NT2/D1 (cell line): ENCODE results near the gene PSMB5.

ENCODE experiments used
- DNase-seq: peaks from one replicate; pipeline ENCODE4 v3.0.0-alpha.2; 2011; ENCODE audit warnings: low read depth, low spot score
- H3K27me3 ChIP-seq: 2 replicates; pipeline ENCODE4 v1.6.0; 2011; ENCODE audit warnings: mild to moderate bottlenecking; ENCODE audit not compliant: insufficient read length, insufficient read depth
- H3K36me3 ChIP-seq: 2 replicates; pipeline ENCODE4 v1.6.1; 2011; ENCODE audit warnings: mild to moderate bottlenecking, low read length, mixed read lengths; ENCODE audit not compliant: insufficient read depth, insufficient read length
- H3K4me1 ChIP-seq: 2 replicates; pipeline ENCODE4 v1.5.1; 2011; ENCODE audit not compliant: insufficient read depth, insufficient read length
- H3K4me3 ChIP-seq: 2 replicates; pipeline ENCODE4 v1.5.1; 2011; ENCODE audit warnings: low read depth; ENCODE audit not compliant: insufficient read length
- H3K9ac ChIP-seq: 2 replicates; pipeline ENCODE4 v1.6.0; 2011; ENCODE audit warnings: low read depth; ENCODE audit not compliant: insufficient read length
- H3K9me3 ChIP-seq: 2 replicates; pipeline ENCODE4 v1.5.1; 2011; ENCODE audit warnings: mild to moderate bottlenecking, low read length; ENCODE audit not compliant: insufficient read depth
- SUZ12 ChIP-seq: IDR thresholded peaks from 2 replicates; pipeline ENCODE4 v1.6.1; 2011; ENCODE audit not compliant: insufficient read length, insufficient read depth; ENCODE audit errors: extremely low read depth
- YY1 ChIP-seq: IDR thresholded peaks from 2 replicates; pipeline ENCODE4 v1.6.1; 2011; ENCODE audit not compliant: insufficient read length, insufficient read depth
- ZNF274 ChIP-seq: IDR thresholded peaks from 2 replicates; pipeline ENCODE4 v1.6.1; 2011; ENCODE audit warnings: mild to moderate bottlenecking, low read depth, low read length

Gene PSMB5

DNA sequence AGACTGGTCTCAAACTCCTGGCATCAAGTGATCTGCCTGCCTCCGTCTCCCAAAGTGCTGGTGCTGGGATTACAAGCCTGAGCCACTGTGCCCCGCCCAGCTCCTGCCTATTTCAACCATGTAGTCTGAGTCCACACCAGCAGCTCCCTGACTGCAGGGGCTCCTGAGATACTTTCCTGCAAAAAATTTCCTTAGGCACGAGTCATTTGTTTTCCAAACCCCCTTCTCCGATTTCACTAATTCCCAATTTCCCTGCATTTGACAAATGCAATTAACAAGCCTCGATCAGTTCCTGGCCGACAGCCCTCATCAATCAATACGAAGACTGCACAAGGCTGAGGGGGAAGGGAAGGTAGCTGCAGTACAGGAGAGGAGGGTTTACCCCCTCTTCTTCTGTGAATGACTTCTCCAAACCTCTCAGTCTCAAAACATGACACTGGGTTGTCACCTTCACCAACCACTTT, 10.1 kb downstream of the PSMB5 start:
- H3K4me1 ChIP-seq, result peaks cover 11% of the 10 kb centered on the region
- H3K4me3 ChIP-seq, result no peak overlapping the region
- TF ChIP-seq ZNF274, result no peak
- TF ChIP-seq SUZ12, result no peak
- TF ChIP-seq YY1, result no peak
- no peaks in the 10 kb centered on the region for H3K27me3 ChIP-seq
- H3K9me3 ChIP-seq, result no peaks in the 10 kb centered on the region
- H3K36me3 ChIP-seq, result peaks cover 76% of the 10 kb centered on the region
- no peak overlapping the region for H3K9ac ChIP-seq
- DNase-seq, result no peak

DNA sequence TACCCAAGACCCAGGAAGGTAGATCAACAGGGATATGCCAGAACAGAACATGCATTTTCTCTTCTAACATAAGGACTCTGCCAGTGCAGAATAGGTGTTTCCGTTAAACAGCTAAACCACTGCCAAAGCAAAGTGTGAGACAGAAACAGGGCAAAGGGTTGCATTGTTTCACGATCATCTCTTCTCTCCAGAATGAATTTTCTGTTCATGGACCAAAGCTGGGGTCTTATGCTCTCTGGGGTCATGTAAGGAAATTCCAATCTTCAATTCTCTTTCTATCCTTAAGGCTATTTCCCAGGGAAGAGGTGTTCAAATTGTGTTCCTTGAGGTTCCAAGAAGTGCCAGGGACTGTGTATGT, 10.9 kb downstream of the PSMB5 start:
- H3K27me3 ChIP-seq, result no peaks in the 10 kb centered on the region
- no peak for DNase-seq
- no peaks in the 10 kb centered on the region for H3K9me3 ChIP-seq
- no peak overlapping the region for H3K9ac ChIP-seq
- TF ChIP-seq ZNF274 (no peak), SUZ12 (no peak), YY1 (no peak)
- H3K36me3 ChIP-seq, result peaks cover 67% of the 10 kb centered on the region
- no peak overlapping the region for H3K4me3 ChIP-seq
- peaks cover 11% of the 10 kb centered on the region for H3K4me1 ChIP-seq

DNA sequence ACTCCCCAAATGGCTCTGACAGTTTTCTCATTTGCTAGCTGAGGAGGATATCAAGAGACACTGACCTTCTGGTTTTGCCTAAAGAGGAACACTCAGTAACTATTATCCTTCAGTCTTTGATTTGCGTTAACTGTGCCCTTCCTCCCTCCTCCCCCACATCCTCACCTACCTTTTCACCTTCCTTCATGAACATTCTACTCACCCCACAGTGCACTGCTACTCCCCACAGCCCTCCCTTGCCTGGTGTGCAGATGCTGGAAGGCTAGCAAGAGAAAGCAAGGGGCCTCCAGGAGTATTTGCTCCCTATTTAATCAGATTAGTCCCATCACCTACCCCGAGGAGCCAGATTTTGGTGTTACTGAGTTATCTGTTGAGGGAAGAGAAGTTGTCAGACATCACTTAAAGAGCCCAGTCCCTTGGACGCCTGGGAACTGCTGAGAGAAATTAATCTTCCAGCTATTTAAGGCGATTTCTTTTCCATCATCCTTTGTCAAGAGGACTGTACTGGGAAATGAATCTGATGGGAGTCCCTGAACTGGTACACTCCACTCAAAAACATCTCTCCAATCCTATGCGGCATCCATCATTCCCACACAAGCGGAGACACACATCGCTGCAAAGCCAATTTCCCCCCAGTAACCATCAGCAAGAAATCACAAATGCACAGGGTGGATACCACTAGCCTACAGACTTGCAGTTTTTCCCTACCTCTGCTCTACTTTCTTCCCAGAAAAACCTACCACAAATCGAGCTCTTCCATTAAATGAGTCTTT, 11.5 kb downstream of the PSMB5 start:
- H3K9me3 ChIP-seq, result no peaks in the 10 kb centered on the region
- peaks cover 62% of the 10 kb centered on the region for H3K36me3 ChIP-seq
- H3K4me3 ChIP-seq, result no peak overlapping the region
- no peak overlapping the region for H3K9ac ChIP-seq
- TF ChIP-seq SUZ12 (no peak), ZNF274 (no peak), YY1 (no peak)
- DNase-seq, result no peak
- H3K27me3 ChIP-seq, result no peaks in the 10 kb centered on the region
- peaks cover 11% of the 10 kb centered on the region for H3K4me1 ChIP-seq

DNA sequence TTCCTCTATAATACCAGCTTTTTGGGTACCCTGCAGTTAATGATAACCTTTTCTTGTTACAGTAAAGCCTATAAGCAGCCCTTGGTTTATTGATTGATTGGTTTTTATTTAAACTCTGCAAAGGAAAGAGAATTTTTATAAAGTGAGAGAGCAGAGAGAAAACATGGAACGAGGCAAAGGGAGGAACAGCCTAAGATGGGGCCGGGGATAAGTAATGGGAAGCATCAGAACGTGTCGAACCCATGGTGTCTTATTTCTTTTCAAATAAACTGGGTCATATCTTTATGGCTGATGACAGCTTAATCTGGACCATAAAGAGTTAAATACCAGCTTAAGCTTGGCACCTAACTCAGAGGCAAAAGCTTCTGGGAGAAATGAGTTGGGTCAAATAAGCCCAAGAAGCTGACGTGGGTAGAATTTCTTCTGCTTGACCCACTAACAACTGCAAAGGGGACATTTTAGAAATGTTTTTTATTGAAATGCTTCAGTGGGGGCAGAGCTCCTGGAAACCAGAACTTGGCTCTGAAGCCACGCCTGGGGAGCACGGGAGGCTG, 12.7 kb downstream of the PSMB5 start:
- DNase-seq, result no peak
- Histone ChIP-seq H3K4me3 (no peak overlapping the region), H3K36me3 (peaks cover 55% of the 10 kb centered on the region), H3K9me3 (no peaks in the 10 kb centered on the region), H3K4me1 (peaks cover 11% of the 10 kb centered on the region), H3K9ac (no peak overlapping the region), H3K27me3 (no peaks in the 10 kb centered on the region)
- TF ChIP-seq YY1 (no peak), SUZ12 (no peak), ZNF274 (no peak)

DNA sequence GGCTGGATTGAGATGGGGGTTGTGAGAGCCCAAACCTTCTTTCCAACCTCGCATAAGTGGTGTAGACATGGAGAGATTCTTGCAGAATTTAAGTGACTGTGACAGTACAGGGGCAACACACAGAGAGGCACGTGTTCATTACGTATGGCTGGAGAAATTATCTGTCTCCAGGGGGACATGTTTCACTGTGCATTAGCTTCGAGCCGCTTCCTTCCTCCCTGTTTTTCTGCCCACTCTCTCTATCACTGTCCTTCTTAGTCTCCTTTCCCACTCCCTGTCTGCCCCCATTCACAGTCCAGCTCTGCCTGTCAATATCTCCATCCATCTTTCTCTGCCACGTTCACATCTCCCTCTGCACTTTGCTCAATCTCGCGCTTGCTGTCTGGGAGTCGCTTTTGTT, 13.3 kb downstream of the PSMB5 start:
- no peak overlapping the region for H3K9ac ChIP-seq
- peaks cover 11% of the 10 kb centered on the region for H3K4me1 ChIP-seq
- TF ChIP-seq YY1, result no peak
- no peak for TF ChIP-seq ZNF274
- H3K4me3 ChIP-seq, result no peak overlapping the region
- peaks cover 54% of the 10 kb centered on the region for H3K36me3 ChIP-seq
- no peaks in the 10 kb centered on the region for H3K27me3 ChIP-seq
- DNase-seq, result no peak
- H3K9me3 ChIP-seq, result no peaks in the 10 kb centered on the region

DNA sequence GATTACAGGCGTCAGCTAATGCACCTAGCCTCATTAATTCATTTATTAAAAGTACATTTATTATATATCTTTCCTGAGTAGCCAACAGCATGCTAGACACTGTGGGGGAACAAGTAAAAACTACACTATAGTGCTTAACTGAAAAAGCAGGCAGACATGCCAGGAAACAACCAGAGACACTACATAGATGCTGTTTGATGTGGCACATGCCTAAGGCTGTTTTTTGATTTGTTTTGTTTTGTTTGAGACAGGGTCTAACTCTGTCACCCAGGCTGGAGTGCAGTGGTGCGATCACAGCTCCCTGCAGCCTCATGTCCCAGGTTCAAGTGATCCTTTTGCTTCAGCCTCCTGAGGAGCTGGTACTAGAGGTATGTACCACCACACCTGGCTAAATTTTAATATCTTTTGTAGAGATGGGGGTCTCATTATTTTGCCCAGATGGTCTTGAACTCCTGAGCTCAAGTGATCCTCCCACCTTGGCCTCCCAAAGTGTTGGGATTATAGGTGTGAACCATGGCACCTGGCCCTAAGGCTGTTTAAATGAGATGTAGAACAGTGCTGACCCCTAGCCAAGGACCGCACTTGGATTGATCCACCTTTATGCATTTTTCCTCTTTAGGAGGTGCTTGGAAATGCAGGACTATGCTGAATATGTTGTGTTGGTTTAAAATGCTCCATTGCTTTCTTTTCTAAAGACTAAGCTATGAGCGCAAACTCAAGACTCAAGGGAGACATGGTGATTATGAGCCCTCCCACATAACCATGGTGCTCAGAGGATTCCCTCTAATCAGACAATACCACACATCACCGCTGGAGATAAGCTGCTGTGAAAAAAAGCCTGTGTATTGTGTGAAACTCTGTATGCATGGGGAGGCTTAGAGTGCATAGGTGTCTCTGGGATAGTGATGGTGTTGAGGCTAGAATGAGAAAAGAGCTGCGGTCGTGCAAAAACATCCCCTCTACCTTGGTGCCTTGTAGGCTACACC, 14.3 kb downstream of the PSMB5 start:
- peaks cover 7% of the 10 kb centered on the region for H3K4me1 ChIP-seq
- DNase-seq, result no peak

DNA sequence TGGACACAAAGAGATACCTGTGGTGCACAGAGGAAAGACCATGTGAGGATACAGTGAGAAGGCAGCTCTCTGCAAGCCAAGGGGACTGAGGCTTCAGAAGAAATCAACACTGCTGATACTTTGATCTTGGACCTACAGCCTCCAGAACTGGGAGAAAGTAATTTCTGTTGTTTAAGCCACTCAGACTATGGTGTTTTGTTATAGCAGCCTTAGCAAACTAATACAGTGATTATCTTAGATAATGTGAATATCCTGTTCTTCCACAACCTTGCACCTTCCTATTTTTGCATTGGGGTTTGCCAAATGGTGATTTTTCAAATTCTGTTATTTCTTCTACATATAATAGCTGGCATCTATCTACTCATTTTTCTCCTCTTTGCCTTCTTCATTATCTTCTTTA, 16.6 kb downstream of the PSMB5 start:
- no peak overlapping the region for H3K9ac ChIP-seq
- no peak for DNase-seq
- no peaks in the 10 kb centered on the region for H3K27me3 ChIP-seq
- no peak overlapping the region for H3K4me3 ChIP-seq
- H3K9me3 ChIP-seq, result no peaks in the 10 kb centered on the region
- TF ChIP-seq ZNF274, result no peak
- no peaks in the 10 kb centered on the region for H3K4me1 ChIP-seq
- H3K36me3 ChIP-seq, result peaks cover 23% of the 10 kb centered on the region

More for the DNA sequence above, 14.3 kb downstream of the PSMB5 start:
- peaks cover 44% of the 10 kb centered on the region for H3K36me3 ChIP-seq
- no peak for TF ChIP-seq YY1
- TF ChIP-seq SUZ12, result no peak
- no peak for TF ChIP-seq ZNF274
- H3K27me3 ChIP-seq, result no peaks in the 10 kb centered on the region
- H3K9ac ChIP-seq, result no peak overlapping the region
- H3K9me3 ChIP-seq, result no peaks in the 10 kb centered on the region
- no peak overlapping the region for H3K4me3 ChIP-seq
